ENCODE results near the gene MPP7. TPM values are rescaled to one million over a fixed set of nuclear protein-coding genes. Genes with fewer than 3 reads are reported as not detected.
A peak's percentile ranks its signal among the peaks of the same experiment; 100 is the strongest.

The MPP7 gene
- polyA plus RNA-seq: 4.9 to 6.5 TPM (median 6.3 TPM) in 3 replicates
- 13.3 TPM for polyA plus RNA-seq (2011; ENCODE audit: low read depth)
- 4.1 and 5.1 TPM in 2 replicates for polyA plus RNA-seq (2011; cell fraction: cytosol; rRNA removed)
- polyA plus RNA-seq (2011; cell fraction: nucleus; rRNA removed): 3.6 and 4.1 TPM in 2 replicates
- polyA plus RNA-seq (2012; ENCODE audit: low replicate concordance): 3.7 and 5.5 TPM in 2 replicates
- polyA minus RNA-seq: 16.0 to 19.0 TPM (median 16.2 TPM) in 3 replicates
- 9.0 TPM for polyA minus RNA-seq (2011; cell fraction: cytosol; rRNA and poly(A)+ RNA removed)
- 2.3 and 7.1 TPM in 2 replicates for polyA minus RNA-seq (2011; cell fraction: nucleus; rRNA and poly(A)+ RNA removed)

DNA sequence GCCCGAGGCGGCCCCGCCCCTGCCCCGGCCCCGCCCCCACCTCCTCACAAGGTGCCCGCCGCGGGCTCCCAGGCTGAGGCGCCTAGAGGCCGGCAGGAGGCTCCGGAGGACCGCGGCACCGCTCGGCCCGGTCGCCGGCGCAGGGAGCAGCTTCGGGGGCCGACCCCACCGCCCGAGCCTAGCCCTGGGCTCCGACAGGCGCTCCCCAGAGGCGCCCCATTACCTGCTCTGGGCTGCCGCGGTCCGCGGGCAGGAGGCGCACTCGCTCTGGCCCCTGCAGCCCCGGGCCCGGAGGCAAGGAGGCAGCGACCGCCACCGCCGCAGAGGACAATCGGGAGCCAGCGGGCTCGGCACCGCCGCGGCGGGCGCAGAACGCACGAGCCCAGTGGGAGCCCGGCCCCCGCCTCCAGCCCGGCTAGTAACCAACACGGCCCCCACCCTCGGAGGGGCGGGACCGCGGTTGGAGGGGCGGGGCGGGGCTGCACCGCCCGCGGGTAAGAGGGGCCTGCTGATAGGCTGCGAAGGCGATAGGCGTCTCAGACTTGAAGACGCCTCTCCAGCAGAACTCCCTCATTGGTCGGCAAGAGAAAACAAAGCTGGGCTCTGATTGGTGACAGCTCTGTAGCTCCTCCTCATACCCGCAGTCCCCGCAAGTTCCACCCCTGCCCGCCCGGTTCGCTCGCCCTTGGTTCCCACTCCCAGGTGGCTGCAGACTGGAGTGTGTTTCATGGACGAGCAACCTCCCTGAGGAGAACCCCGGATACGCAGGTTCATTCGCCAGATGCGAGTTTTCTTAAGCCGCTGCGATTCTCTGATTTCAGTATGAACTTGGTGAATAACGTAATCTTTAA, at the start of gene MPP7:
TSS of gene MPP7 (minus strand) at position 427 of the 851 bp plus-strand sequence. CDS start 64,460 bp downstream, outside the sequence.
- no peaks in the 10 kb centered on the region for H3K9me1 ChIP-seq (ENCODE audit: control insufficient read depth, extremely low read depth, insufficient read depth, low read length)
- H3K27me3 ChIP-seq (ENCODE audit: control insufficient read depth, extremely low read depth, insufficient read depth, low read length): peaks cover 10% of the 10 kb centered on the region
- TF ChIP-seq CTCF (optimal IDR thresholded peaks at IDR 0.05 in 1 of 3, IDR thresholded peaks at IDR 0.05 in 1 of 3, conservative IDR thresholded peaks at IDR 0.05 in 1 of 3; ENCODE audit: extremely low read depth in 1 of 3, insufficient read depth in 2 of 3, low read length in 3 of 3): peak in 2 of 3 experiments; percentile 35 to 43
- no peak for TF ChIP-seq EZH2 (IDR thresholded peaks at IDR 0.05; ENCODE audit: low read length)
- H3K9ac ChIP-seq (ENCODE audit: control insufficient read depth, extremely low read depth, insufficient read depth, low read length): peak within 1 kb of the TSS; percentile 73
- peak; percentile 98 for FAIRE-seq
- peak within 1 kb of the TSS; percentile 64 to 84 (median 75) for H3K4me3 ChIP-seq (ENCODE audit: control insufficient read depth in 2 of 3, extremely low read depth in 1 of 3, insufficient read depth in 2 of 3, low read depth in 1 of 3, low read length in 3 of 3)
- peak; percentile 99 for DNase-seq (ENCODE audit: low read depth, low spot score)
- H4K20me1 ChIP-seq (ENCODE audit: control insufficient read depth, extremely low read depth, insufficient read depth, low read length): no peaks in the 10 kb centered on the region
- H3K4me1 ChIP-seq (ENCODE audit: control insufficient read depth, extremely low read depth, insufficient read depth, low read length): peaks cover 12% of the 10 kb centered on the region
- dilution Hi-C loops (cut with MboI; ENCODE audit: extremely low pct_ligation_motif_present, low sequenced_read_pairs): no loop called here
- H3K9me3 ChIP-seq (ENCODE audit: control insufficient read depth, low read depth, low read length): no peaks in the 10 kb centered on the region
- no peaks in the 10 kb centered on the region for H3K79me2 ChIP-seq (ENCODE audit: control insufficient read depth, insufficient read depth, low read length)
- H3K36me3 ChIP-seq (ENCODE audit: control insufficient read depth in 2 of 2, extremely low read depth in 1 of 2, insufficient read depth in 2 of 2, low read length in 2 of 2): no peaks in the 10 kb centered on the region
- H3K4me2 ChIP-seq (ENCODE audit: control insufficient read depth, extremely low read depth, insufficient read depth, low read depth, low read length): peak within 1 kb of the TSS; percentile 96
- H3K27ac ChIP-seq (ENCODE audit: control insufficient read depth, insufficient read depth, low read length): peak within 1 kb of the TSS; percentile 61
- H2AFZ ChIP-seq (ENCODE audit: control insufficient read depth, low read length): peak within 1 kb of the TSS; percentile 86

- dilution Hi-C loops (cut with MboI; ENCODE audit: extremely low pct_ligation_motif_present, low sequenced_read_pairs): no loop called here
- H3K79me2 ChIP-seq (ENCODE audit: control insufficient read depth, insufficient read depth, low read length): no peaks in the 10 kb centered on the region
- H2AFZ ChIP-seq (ENCODE audit: control insufficient read depth, low read length): no peak overlapping the region
Observed at GRCh38 chr10:28349892-28350291, 47.0 kb upstream of the MPP7 start.

More at GRCh38 chr10:28349892-28350291, 47.0 kb upstream of the MPP7 start:
- Histone ChIP-seq H3K36me3 (ENCODE audit: control insufficient read depth in 2 of 2, extremely low read depth in 1 of 2, insufficient read depth in 2 of 2, low read length in 2 of 2) (no peaks in the 10 kb centered on the region), H3K27me3 (ENCODE audit: control insufficient read depth, extremely low read depth, insufficient read depth, low read length) (peaks cover 5% of the 10 kb centered on the region), H3K9me3 (ENCODE audit: control insufficient read depth, low read depth, low read length) (no peaks in the 10 kb centered on the region), H3K27ac (ENCODE audit: control insufficient read depth, insufficient read depth, low read length) (no peak overlapping the region), H3K4me3 (ENCODE audit: control insufficient read depth in 2 of 3, extremely low read depth in 1 of 3, insufficient read depth in 2 of 3, low read depth in 1 of 3, low read length in 3 of 3) (no peak overlapping the region), H3K9ac (ENCODE audit: control insufficient read depth, extremely low read depth, insufficient read depth, low read length) (no peak overlapping the region), H4K20me1 (ENCODE audit: control insufficient read depth, extremely low read depth, insufficient read depth, low read length) (no peaks in the 10 kb centered on the region), H3K9me1 (ENCODE audit: control insufficient read depth, extremely low read depth, insufficient read depth, low read length) (no peaks in the 10 kb centered on the region), H3K4me2 (ENCODE audit: control insufficient read depth, extremely low read depth, insufficient read depth, low read depth, low read length) (no peak overlapping the region), H3K4me1 (ENCODE audit: control insufficient read depth, extremely low read depth, insufficient read depth, low read length) (no peaks in the 10 kb centered on the region)
- TF ChIP-seq EZH2 (IDR thresholded peaks at IDR 0.05; ENCODE audit: low read length) (no peak), CTCF (optimal IDR thresholded peaks at IDR 0.05 in 1 of 3, IDR thresholded peaks at IDR 0.05 in 1 of 3, conservative IDR thresholded peaks at IDR 0.05 in 1 of 3; ENCODE audit: extremely low read depth in 1 of 3, insufficient read depth in 2 of 3, low read length in 3 of 3) (no peak)
- DNase-seq (ENCODE audit: low read depth, low spot score): no peak
- no peak for FAIRE-seq

Measured in keratinocyte (primary cell).